A204.1 (cell line): ENCODE data around the gene RPL38.

ENCODE experiments used
- FAIRE-seq: peaks from 2 replicates; lab custom pipeline; 2012; peaks lifted over from hg19 to GRCh38; lab: Jason Lieb, UNC

The RPL38 gene

DNA sequence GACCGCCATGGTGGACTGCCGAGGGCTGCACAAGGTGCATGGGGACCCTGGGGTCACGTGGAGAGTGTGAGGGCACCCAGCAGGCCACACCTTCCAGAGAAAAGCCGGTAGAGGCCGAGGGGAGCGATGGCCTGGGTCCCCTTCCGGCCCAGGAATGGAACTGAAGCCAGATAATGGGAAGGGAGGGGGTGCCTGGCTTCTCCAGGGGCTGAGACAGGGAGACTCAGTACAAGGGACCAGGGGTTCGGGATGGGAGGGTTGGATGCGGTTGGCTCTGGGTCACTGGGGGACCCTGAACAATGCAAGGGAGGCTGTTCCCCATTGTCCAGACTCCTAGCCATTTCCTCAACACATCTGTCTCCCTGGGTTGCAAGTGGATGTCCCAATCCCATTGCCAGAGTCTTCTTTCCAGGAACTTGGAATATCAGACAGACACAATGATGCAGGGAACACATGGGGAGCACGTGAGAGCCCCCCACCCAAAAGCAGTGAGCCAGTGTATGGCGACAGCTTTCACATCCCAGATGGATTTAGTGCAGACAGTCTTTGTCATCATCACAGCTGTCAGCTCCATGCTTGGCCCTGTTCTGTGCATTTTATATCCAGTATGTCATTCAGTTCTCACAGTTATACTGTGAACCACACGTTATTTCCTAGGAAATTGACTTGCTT, 47.0 kb downstream of the RPL38 start:
- no peak for FAIRE-seq

DNA sequence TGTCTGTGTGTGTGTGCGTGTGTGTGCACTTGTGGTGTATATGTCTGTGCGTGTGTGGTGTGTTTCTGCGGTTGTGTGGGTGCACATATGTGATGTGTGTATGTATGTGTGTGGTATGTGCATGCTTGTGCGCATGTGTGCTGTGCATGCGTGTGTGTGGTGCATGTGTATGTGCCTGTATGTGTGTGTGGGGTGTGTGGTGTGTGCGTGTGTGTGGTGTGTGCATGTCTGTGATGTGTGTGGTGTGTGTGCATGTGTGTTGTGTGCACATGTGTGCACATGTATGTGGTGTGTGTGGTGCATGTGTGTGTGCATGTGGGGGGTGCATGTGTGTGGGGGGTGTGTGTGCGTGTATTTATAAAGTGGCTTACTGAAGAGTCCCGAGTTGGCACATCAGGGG, 47.6 kb downstream of the RPL38 start:
- FAIRE-seq: no peak

DNA sequence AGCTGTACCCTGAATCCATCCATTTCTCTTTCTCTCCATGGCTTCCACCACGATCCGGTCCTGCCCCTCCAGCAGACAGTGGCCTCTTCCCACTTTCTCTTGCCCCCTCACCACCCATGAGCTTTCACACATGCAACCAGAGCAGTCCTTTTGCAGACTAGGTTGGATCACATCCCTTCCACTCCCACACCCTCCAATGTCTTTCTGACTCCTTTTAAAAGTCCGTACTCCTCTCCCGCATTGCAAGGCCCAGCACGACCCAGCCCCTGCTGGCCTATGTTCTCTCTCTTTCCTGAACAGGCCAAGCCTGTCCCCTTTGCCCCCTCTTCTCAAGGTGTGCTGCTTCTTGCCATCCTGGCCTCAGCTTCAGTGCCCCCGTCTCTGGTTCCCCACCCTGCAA, 48.1 kb downstream of the RPL38 start:
- FAIRE-seq: no peak

DNA sequence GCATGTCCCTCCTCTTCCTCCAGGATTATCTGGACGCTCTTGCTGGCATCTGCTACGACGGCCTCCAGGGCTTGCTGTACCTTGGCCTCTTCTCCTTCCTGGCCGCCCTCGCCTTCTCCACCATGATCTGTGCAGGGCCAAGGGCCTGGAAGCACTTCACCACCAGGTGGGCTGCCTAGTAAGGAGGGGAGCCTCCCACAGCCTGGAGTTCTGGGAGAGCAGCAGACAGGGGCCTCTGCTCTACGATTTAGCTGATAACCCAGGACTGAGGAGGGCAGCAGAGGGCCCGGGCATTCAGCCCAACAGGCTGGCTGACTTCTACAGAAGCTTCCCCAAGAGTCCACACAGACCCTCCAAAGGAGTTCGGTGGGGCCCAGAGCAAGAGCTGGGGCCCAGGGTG, 48.7 kb downstream of the RPL38 start:
- no peak for FAIRE-seq

DNA sequence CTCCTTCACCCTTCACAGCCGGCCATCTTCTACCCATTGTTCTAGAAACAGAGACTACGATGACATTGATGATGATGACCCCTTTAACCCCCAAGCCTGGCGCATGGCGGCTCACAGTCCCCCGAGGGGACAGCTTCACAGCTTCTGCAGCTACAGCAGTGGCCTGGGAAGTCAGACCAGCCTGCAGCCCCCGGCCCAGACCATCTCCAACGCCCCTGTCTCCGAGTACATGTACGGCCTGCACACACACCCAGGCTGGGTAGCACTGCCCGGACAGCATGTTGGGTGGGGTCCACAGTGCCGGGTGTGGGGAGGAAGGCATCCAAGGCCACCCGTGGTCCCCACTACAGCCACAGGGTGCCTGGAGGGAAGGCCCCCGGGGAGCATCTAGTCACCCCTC, 49.6 kb downstream of the RPL38 start:
- no peak for FAIRE-seq

DNA sequence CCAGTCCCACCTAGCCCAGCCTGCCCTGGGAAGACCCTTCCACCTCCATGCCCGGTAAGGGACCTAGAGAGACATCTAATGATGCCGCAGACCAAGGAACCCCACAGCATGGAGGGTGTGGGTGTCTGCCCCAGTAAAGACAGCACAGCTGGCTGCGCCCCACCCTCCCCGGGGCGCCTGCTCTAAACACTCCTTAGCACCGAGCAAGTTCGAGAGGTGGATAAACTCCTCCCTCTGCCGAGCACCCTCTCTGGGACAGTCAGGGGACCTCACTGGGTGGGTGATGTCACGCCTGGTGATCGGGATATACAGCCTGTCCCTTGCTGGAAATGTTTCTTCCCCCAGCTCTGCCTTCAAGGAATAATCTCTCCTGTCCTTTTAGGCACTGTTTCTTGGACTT, 53.8 kb downstream of the RPL38 start:
- no peak for FAIRE-seq

DNA sequence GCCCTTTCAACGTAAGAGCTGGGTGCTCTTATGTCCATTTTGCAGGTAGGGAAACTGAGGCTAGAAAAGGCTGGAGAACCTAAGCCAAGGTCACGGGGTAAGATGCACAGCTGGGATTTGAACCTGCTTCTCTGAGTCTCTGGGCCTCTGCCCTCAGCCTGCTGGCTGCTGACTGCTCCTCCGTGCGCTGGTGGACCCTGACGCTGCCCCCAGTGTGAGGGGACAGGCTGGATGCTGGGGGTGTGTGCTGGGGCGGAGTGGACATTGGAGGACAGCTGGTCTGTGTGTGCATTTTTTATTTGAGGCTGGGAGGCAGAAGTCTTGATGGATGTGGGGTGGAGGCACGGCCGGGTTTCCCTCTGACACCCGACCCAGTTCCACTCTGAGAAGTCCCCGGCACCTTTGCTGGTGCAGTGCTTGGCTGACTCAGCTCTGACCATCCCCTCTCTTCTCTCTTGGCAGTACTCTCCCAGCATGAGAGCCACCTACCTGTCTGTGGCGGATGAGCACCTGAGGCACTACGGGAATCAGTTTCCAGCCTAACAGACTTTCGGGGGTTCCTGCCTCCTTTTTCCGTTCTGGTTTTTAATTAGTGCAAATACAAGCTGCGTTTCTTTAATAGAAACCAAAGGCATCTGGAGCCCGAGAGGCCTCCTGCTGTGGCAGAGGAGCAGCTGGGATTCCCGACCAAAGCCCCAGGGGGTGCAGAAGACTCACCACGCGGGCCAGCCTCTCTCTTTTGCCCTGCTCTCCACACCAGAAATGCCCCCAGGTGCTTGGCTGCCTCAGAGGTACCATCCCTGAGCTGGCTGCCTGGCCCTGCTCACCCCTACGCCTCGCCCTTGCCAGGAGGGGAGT, 56.4 kb downstream of the RPL38 start:
- FAIRE-seq: no peak
